ENCODE measurements around the gene NCAPG.
"Not testable (repeated sequence)": the region's sequence is repeated elsewhere in the genome, so short reads cannot be mapped to it uniquely, and the experiment has no call there.

NCAPG gene

DNA sequence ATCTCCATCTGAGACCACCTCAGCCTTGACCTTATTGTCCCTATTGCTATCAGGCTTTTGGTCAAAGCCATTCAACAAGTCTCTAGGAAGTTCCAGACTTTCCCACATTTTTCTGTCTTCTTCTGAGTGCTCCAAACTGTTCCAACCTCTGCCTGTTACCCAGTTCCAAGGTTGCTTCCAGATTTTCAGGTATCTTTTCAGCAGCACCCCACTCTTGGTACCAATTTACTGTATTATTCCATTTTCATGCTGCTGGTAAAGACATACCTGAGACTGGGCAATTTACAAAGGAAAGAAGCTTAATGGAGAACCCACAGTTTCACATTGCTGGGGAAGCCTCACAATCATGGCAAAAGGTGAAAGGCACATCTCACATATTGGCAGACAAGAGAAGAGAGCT, 51.1 kb downstream of the NCAPG start:
- not testable (repeated sequence) for H3K9ac ChIP-seq (ENCODE audit: low read length); H3K4me3 ChIP-seq (ENCODE audit: low read length); H3K9me3 ChIP-seq (ENCODE audit: control insufficient read depth, low read length); H3K4me1 ChIP-seq (ENCODE audit: control insufficient read depth, insufficient read depth, low read length); H3K36me3 ChIP-seq (ENCODE audit: control insufficient read depth, insufficient read depth, low read length); H3K27me3 ChIP-seq (ENCODE audit: control insufficient read depth, insufficient read depth, low read length)

- H3K27me3 ChIP-seq (ENCODE audit: control insufficient read depth, insufficient read depth, low read length): no peaks in the 10 kb centered on the region
- no peak overlapping the region for H3K4me3 ChIP-seq (ENCODE audit: low read length)
- no peaks in the 10 kb centered on the region for H3K4me1 ChIP-seq (ENCODE audit: control insufficient read depth, insufficient read depth, low read length)
- H3K9ac ChIP-seq (ENCODE audit: low read length): no peak overlapping the region
- no peaks in the 10 kb centered on the region for H3K36me3 ChIP-seq (ENCODE audit: control insufficient read depth, insufficient read depth, low read length)
- H3K9me3 ChIP-seq (ENCODE audit: control insufficient read depth, low read length): no peaks in the 10 kb centered on the region
These were observed 55.1 kb downstream of the NCAPG start for GRCh38 chr4:17865866-17866363.

GRCh38 chr4:17866810-17867209, 56.0 kb downstream of the NCAPG start:
- no peak overlapping the region for H3K9ac ChIP-seq (ENCODE audit: low read length)

DNA sequence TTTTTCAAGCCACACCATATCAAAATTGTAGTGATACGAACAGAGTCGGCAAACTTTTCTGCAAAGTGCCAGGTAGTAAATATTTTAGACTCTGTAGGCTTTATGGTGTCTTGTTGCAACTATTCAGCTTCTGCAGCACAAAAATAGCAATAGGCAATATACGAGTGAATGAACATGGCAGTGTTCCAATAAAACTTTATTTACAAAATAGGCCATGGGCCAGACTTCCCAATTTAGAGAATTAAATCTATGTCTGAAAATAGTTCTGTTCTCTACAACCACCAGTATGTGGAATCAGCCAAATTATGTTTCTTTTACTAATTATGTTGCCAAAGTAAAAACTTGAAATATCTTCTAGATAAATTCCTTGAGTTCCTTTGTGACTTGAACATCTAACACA, 56.5 kb downstream of the NCAPG start:
- H3K9me3 ChIP-seq (ENCODE audit: control insufficient read depth, low read length): no peaks in the 10 kb centered on the region
- H3K9ac ChIP-seq (ENCODE audit: low read length): no peak overlapping the region
- H3K27me3 ChIP-seq (ENCODE audit: control insufficient read depth, insufficient read depth, low read length): no peaks in the 10 kb centered on the region
- H3K4me1 ChIP-seq (ENCODE audit: control insufficient read depth, insufficient read depth, low read length): no peaks in the 10 kb centered on the region
- H3K4me3 ChIP-seq (ENCODE audit: low read length): no peak overlapping the region
- no peaks in the 10 kb centered on the region for H3K36me3 ChIP-seq (ENCODE audit: control insufficient read depth, insufficient read depth, low read length)

More at GRCh38 chr4:17866810-17867209, 56.0 kb downstream of the NCAPG start:
- no peaks in the 10 kb centered on the region for H3K27me3 ChIP-seq (ENCODE audit: control insufficient read depth, insufficient read depth, low read length)
- H3K36me3 ChIP-seq (ENCODE audit: control insufficient read depth, insufficient read depth, low read length): no peaks in the 10 kb centered on the region
- H3K9me3 ChIP-seq (ENCODE audit: control insufficient read depth, low read length): no peaks in the 10 kb centered on the region
- no peak overlapping the region for H3K4me3 ChIP-seq (ENCODE audit: low read length)
- no peaks in the 10 kb centered on the region for H3K4me1 ChIP-seq (ENCODE audit: control insufficient read depth, insufficient read depth, low read length)

DNA sequence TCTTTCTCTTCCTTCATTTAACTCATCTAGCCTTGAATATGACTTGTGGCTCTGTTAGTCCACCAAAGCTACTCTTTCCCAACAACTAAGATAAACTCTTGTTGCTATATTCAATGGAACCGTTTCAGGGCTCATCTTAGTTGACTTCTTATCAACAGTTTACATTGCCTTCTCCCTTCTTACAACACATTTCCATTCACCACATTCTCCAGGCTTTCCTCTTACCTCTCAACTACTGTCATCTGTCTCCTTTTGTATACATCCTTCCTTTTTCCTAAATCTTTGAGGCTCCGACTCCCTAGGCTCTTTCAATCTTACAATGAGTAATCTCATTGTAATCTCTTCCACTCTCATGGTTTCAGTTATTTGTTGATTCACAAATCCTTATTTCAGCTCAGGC, 58.5 kb downstream of the NCAPG start:
- Histone ChIP-seq H3K4me1 (ENCODE audit: control insufficient read depth, insufficient read depth, low read length) (no peaks in the 10 kb centered on the region), H3K36me3 (ENCODE audit: control insufficient read depth, insufficient read depth, low read length) (no peaks in the 10 kb centered on the region), H3K9ac (ENCODE audit: low read length) (no peak overlapping the region), H3K9me3 (ENCODE audit: control insufficient read depth, low read length) (no peaks in the 10 kb centered on the region), H3K4me3 (ENCODE audit: low read length) (no peak overlapping the region), H3K27me3 (ENCODE audit: control insufficient read depth, insufficient read depth, low read length) (no peaks in the 10 kb centered on the region)

- Histone ChIP-seq H3K36me3 (ENCODE audit: control insufficient read depth, insufficient read depth, low read length) (no peaks in the 10 kb centered on the region), H3K9ac (ENCODE audit: low read length) (no peak overlapping the region), H3K4me3 (ENCODE audit: low read length) (no peak overlapping the region), H3K27me3 (ENCODE audit: control insufficient read depth, insufficient read depth, low read length) (no peaks in the 10 kb centered on the region), H3K9me3 (ENCODE audit: control insufficient read depth, low read length) (no peaks in the 10 kb centered on the region), H3K4me1 (ENCODE audit: control insufficient read depth, insufficient read depth, low read length) (no peaks in the 10 kb centered on the region)
These were observed 64.8 kb downstream of the NCAPG start for GRCh38 chr4:17875402-17876070.

DNA sequence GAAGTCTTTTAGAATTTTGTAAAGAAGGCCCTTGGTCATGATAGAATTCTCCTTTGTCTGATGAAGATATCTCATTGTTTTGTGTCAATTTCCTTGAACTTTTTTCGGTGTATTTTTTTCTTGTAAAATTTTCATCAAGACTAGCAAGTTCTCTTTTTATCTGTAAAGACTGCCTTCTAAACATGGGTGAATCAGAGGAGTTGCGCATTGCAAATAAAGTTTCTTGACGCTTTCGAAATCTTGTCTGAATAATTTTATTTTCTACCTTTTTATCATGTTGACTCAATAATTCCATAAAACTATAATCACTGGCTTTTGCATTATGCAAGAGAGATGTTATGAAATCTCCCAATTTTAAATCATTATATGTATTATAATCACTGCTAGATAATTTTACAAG, 66.2 kb downstream of the NCAPG start:
- H3K27me3 ChIP-seq (ENCODE audit: control insufficient read depth, insufficient read depth, low read length): no peaks in the 10 kb centered on the region
- H3K36me3 ChIP-seq (ENCODE audit: control insufficient read depth, insufficient read depth, low read length): no peaks in the 10 kb centered on the region
- no peak overlapping the region for H3K4me3 ChIP-seq (ENCODE audit: low read length)
- H3K9me3 ChIP-seq (ENCODE audit: control insufficient read depth, low read length): no peaks in the 10 kb centered on the region
- H3K9ac ChIP-seq (ENCODE audit: low read length): no peak overlapping the region
- no peaks in the 10 kb centered on the region for H3K4me1 ChIP-seq (ENCODE audit: control insufficient read depth, insufficient read depth, low read length)

DNA sequence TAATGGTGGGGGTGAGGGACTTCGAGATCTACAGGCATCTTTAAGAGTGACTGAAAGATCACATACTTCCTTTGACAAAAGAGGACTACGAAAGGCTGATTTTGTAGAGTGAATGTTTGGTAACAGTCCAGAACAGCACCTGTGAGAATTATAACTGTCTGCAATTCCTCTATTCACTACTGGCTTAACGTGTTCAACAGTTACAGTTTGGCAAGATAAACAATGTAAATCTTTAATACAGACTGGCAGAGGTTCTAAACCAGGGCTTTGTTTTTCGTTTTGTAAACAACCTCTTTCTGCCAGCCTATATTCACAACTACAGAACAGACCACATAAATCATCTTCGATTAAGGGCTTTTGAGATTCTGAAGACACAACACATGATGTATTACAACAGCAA, 66.9 kb downstream of the NCAPG start:
- no peak overlapping the region for H3K9ac ChIP-seq (ENCODE audit: low read length)
- no peaks in the 10 kb centered on the region for H3K4me1 ChIP-seq (ENCODE audit: control insufficient read depth, insufficient read depth, low read length)
- no peaks in the 10 kb centered on the region for H3K36me3 ChIP-seq (ENCODE audit: control insufficient read depth, insufficient read depth, low read length)
- no peaks in the 10 kb centered on the region for H3K27me3 ChIP-seq (ENCODE audit: control insufficient read depth, insufficient read depth, low read length)
- H3K9me3 ChIP-seq (ENCODE audit: control insufficient read depth, low read length): no peaks in the 10 kb centered on the region
- no peak overlapping the region for H3K4me3 ChIP-seq (ENCODE audit: low read length)

- Histone ChIP-seq H3K9me3 (ENCODE audit: control insufficient read depth, low read length) (no peaks in the 10 kb centered on the region), H3K36me3 (ENCODE audit: control insufficient read depth, insufficient read depth, low read length) (no peaks in the 10 kb centered on the region), H3K9ac (ENCODE audit: low read length) (no peak overlapping the region), H3K27me3 (ENCODE audit: control insufficient read depth, insufficient read depth, low read length) (no peaks in the 10 kb centered on the region), H3K4me3 (ENCODE audit: low read length) (no peak overlapping the region), H3K4me1 (ENCODE audit: control insufficient read depth, insufficient read depth, low read length) (no peaks in the 10 kb centered on the region)
These were observed 73.3 kb downstream of the NCAPG start for GRCh38 chr4:17884063-17884462.

- H3K36me3 ChIP-seq (ENCODE audit: control insufficient read depth, insufficient read depth, low read length): no peaks in the 10 kb centered on the region
- no peaks in the 10 kb centered on the region for H3K4me1 ChIP-seq (ENCODE audit: control insufficient read depth, insufficient read depth, low read length)
- H3K4me3 ChIP-seq (ENCODE audit: low read length): no peak overlapping the region
- no peaks in the 10 kb centered on the region for H3K27me3 ChIP-seq (ENCODE audit: control insufficient read depth, insufficient read depth, low read length)
- no peaks in the 10 kb centered on the region for H3K9me3 ChIP-seq (ENCODE audit: control insufficient read depth, low read length)
- H3K9ac ChIP-seq (ENCODE audit: low read length): no peak overlapping the region
These were observed 73.7 kb downstream of the NCAPG start for GRCh38 chr4:17884511-17884910.

- no peak overlapping the region for H3K9ac ChIP-seq (ENCODE audit: low read length)
- no peaks in the 10 kb centered on the region for H3K9me3 ChIP-seq (ENCODE audit: control insufficient read depth, low read length)
- no peaks in the 10 kb centered on the region for H3K4me1 ChIP-seq (ENCODE audit: control insufficient read depth, insufficient read depth, low read length)
- no peaks in the 10 kb centered on the region for H3K36me3 ChIP-seq (ENCODE audit: control insufficient read depth, insufficient read depth, low read length)
- no peak overlapping the region for H3K4me3 ChIP-seq (ENCODE audit: low read length)
- H3K27me3 ChIP-seq (ENCODE audit: control insufficient read depth, insufficient read depth, low read length): no peaks in the 10 kb centered on the region
These were observed 78.9 kb downstream of the NCAPG start for GRCh38 chr4:17889692-17890091.

- Histone ChIP-seq H3K9ac (ENCODE audit: low read length) (no peak overlapping the region), H3K36me3 (ENCODE audit: control insufficient read depth, insufficient read depth, low read length) (no peaks in the 10 kb centered on the region), H3K9me3 (ENCODE audit: control insufficient read depth, low read length) (no peaks in the 10 kb centered on the region), H3K27me3 (ENCODE audit: control insufficient read depth, insufficient read depth, low read length) (no peaks in the 10 kb centered on the region), H3K4me3 (ENCODE audit: low read length) (no peak overlapping the region), H3K4me1 (ENCODE audit: control insufficient read depth, insufficient read depth, low read length) (no peaks in the 10 kb centered on the region)
These were observed 83.6 kb downstream of the NCAPG start for GRCh38 chr4:17894421-17894820.
